Heart right ventricle (tissue), 16 donors: Measurements from ENCODE around the gene ABCD4. TPM values are rescaled to one million over a fixed set of nuclear protein-coding genes. Genes with fewer than 3 reads are reported as not detected.

Source experiments
- ATAC-seq, 8 donors: fragments of 200-7000 bp; cut with Tn5 transposase; one replicate each; pipeline ENCODE4 v1.9.1; 2020; ENCODE audit warnings: mild to moderate bottlenecking in 8 of 8, moderate library complexity in 8 of 8, moderate number of reproducible peaks in 1 of 8
- DNase-seq, 2 donors: peaks; one replicate each; pipeline ENCODE4 v3.0.0-alpha.2; 2020
- H3K27ac ChIP-seq, 10 donors: fragments of 200-600 bp; sonication (generic) in 2 of 10; one replicate each; pipeline versions ENCODE4 v1.5.0 to v1.8.0; 2020 to 2022; ENCODE audit warnings: mild to moderate bottlenecking in 3 of 10
- H3K27me3 ChIP-seq, 7 donors: fragments of 200-600 bp; one replicate each; pipeline ENCODE4 v1.8.0; 2021 to 2022; ENCODE audit warnings: mild to moderate bottlenecking in 2 of 7
- H3K36me3 ChIP-seq, 9 donors: fragments of 200-600 bp; sonication (generic) in 1 of 9; one replicate each; pipeline versions ENCODE4 v1.5.0 to v1.8.0; 2020 to 2022; ENCODE audit warnings: mild to moderate bottlenecking in 2 of 9
- H3K4me1 ChIP-seq, 9 donors: fragments of 200-600 bp; sonication (generic) in 1 of 9; one replicate each; pipeline versions ENCODE4 v1.5.0 to v1.8.0; 2020 to 2022; ENCODE audit warnings: mild to moderate bottlenecking in 4 of 9
- H3K4me3 ChIP-seq, 10 donors: fragments of 200-600 bp; sonication (generic) in 2 of 10; one replicate each; pipeline versions ENCODE4 v1.5.0 to v1.8.0; 2020 to 2022; ENCODE audit warnings: mild to moderate bottlenecking in 7 of 10, moderate library complexity in 2 of 10
- H3K9me3 ChIP-seq, 11 donors: fragments of 200-600 bp in 10 of 11; sonication (generic) in 2 of 11; one replicate each; pipeline versions ENCODE4 v1.5.0 to v1.8.0; 2013 to 2022; ENCODE audit warnings: mild to moderate bottlenecking in 2 of 11, control low read depth in 1 of 11, moderate library complexity in 1 of 11
- WGBS, 2 donors: extraction: QIAGEN DNeasy Blood & Tissue Kit; methylation state at CpG; one replicate each; pipeline ENCODE4 v1.1.7; 2013; ENCODE audit warnings: inconsistent platforms in 1 of 2; 5-methylcytosine and 5-hydroxymethylcytosine counted together
- intact Hi-C, 10 donors: fragments of 100-400 bp; cut with DNase I; formaldehyde crosslinking; loops; one replicate each; pipeline versions ENCODE4 v1.11.1 to v1.14.2; 2022
- polyA plus RNA-seq, 2 donors: library from polyadenylated mRNA; stranded (reverse); fragments of 200-250 nt; gene quantifications; one replicate each; pipeline ENCODE4 v1.2.3, GENCODE V29; 2013
- total RNA-seq, 10 donors: library from RNA; stranded (reverse); fragmentation: NEBNext Ultra II Directional in 3 of 10; extraction: Animal tissue kit (Norgen Biotek cat#: 25700) in 3 of 10; gene quantifications; one replicate each; pipeline versions ENCODE4 v1.2.1 to v1.2.4, GENCODE V29; 2021 to 2023
- TF ChIP-seq, protein P1 (sequence below), 9 donors: fragments of 200-600 bp; sonication (generic) in 2 of 9; IDR thresholded peaks; one replicate each; pipeline versions ENCODE4 v1.5.0 to v1.8.0; 2021 to 2022; ENCODE audit warnings: antibody characterized with exemption in 9 of 9, mild to moderate bottlenecking in 5 of 9, moderate library complexity in 1 of 9
- donor health status: Arrhythmogenic right ventricular cardiomyopathy.
- donor health status: ischemic (EF 13 %, LVEDD 7.1; RV severe dilation, severe dysfunction).
- donor health status: healthy with polysubstance abuse.
- donor health status: DM: no; HTN: yes; CAD: no.
- donor health status: DM: no; HTN: no; CAD: no.
- donor health status: ischemic (EF 25% LVEDD 6.9; RV normal size, moderate dysfunction).
- donor health status: ischemic (EF 25% LVEDD 5.7; RV mildly dilated, moderate dysfunction).
- donor health status: healthy.
- donor health status: DM: yes; HTN: yes; CAD: no.
- donor health status: Ischemic cardiomyopathy.
- donor health status: ischemic (EF 35%, LVEDD 5.7; RV mildly dilated, moderate dysfunction).
- donor health status: nonischemic (EF 11% LVEDD 7.7; RV severe dilation, severe dysfunction).
- donor health status: DM: yes; HTN: yes; CAD: no.
- donor health status: PGD.
- donor health status: ischemic (EF 29% LVEDD 5.4; RV normal size, mild dysfunction).
- donor health status: nonischemic (EF 23%, LVEDD 6.1; RV moderate dilation, normal function).

Gene ABCD4
- total and polyA plus RNA-seq, 12 donors = 17.8 to 76.4 (median 22.0) TPM

DNA sequence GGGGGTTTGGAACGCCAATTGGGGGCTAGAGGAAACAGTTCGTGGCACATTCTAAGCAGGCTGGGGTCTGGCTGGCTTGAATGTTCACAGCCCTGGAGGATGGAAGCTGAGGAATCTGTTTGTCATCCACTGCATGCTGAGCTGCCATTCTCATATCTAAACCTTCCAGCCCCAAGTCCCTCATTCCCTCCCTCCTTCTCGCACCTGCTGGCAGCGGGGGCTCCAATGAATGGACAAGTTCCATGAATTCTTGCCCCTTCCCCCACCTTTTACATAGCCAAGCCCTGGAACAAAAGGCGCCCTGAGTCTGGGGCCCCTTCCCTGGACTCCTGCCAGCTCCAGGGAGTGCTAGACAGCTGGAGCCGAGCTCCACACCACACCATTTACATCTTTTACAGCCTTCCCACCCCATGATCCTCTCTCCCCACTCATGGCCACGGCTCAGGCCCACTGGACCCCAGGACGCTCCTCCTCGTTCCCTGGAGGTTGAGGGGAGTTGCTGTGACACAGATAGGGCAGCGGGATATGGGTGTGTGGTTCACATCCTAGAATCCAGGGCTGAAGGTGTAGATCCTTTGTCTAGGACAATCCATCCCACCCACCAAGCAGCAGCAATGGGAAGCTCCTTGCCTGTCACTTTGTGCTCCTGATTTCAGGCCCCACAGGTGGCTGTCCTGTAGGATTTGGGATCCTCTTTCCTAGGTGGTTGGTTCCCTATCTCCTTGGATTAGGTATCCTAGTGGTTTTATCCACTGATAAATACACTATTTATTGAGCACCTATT, 23.8 kb upstream of the ABCD4 start:
- peaks cover 0 to 18% (median 9%) of the 10 kb centered on the region in 7 donors for H3K27me3 ChIP-seq
- 14 to 21% methylated on average over 10 of the region's 10 CpGs for WGBS, 2 donors
- no peak overlapping the region for H3K27ac ChIP-seq
- no peaks in the 10 kb centered on the region for H3K4me1 ChIP-seq
- H3K4me3 ChIP-seq = no peak overlapping the region
- no peaks in the 10 kb centered on the region for H3K36me3 ChIP-seq
- intact Hi-C loops = no loop called here
- no peaks in the 10 kb centered on the region for H3K9me3 ChIP-seq
- DNase-seq (no peak), ATAC-seq (no peak)
- TF ChIP-seq, protein P1, sequence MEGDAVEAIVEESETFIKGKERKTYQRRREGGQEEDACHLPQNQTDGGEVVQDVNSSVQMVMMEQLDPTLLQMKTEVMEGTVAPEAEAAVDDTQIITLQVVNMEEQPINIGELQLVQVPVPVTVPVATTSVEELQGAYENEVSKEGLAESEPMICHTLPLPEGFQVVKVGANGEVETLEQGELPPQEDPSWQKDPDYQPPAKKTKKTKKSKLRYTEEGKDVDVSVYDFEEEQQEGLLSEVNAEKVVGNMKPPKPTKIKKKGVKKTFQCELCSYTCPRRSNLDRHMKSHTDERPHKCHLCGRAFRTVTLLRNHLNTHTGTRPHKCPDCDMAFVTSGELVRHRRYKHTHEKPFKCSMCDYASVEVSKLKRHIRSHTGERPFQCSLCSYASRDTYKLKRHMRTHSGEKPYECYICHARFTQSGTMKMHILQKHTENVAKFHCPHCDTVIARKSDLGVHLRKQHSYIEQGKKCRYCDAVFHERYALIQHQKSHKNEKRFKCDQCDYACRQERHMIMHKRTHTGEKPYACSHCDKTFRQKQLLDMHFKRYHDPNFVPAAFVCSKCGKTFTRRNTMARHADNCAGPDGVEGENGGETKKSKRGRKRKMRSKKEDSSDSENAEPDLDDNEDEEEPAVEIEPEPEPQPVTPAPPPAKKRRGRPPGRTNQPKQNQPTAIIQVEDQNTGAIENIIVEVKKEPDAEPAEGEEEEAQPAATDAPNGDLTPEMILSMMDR (IDR thresholded peaks at IDR 0.05) = no peak

- 80 to 84% methylated on average over 3 of the region's 3 CpGs for WGBS, 2 donors
- H3K4me1 ChIP-seq = no peaks in the 10 kb centered on the region
- ATAC-seq (no peak), DNase-seq (no peak)
- H3K9me3 ChIP-seq = no peaks in the 10 kb centered on the region
- H3K4me3 ChIP-seq = no peak overlapping the region
- no peak overlapping the region for H3K27ac ChIP-seq
- H3K36me3 ChIP-seq = no peaks in the 10 kb centered on the region
- intact Hi-C loops = no loop called here
- peaks cover 0 to 18% (median 9%) of the 10 kb centered on the region in 7 donors for H3K27me3 ChIP-seq
- TF ChIP-seq, protein P1 (IDR thresholded peaks at IDR 0.05) = no peak
Observed at GRCh38 chr14:74325446-74325845, 22.7 kb upstream of the ABCD4 start.

GRCh38 chr14:74324931-74325361, 22.2 kb upstream of the ABCD4 start:
- TF ChIP-seq, protein P1 (IDR thresholded peaks at IDR 0.05) = peak in 8 of 9 donors; percentile 26 to 63 (median 52)
- intact Hi-C loops = no loop called here

DNA sequence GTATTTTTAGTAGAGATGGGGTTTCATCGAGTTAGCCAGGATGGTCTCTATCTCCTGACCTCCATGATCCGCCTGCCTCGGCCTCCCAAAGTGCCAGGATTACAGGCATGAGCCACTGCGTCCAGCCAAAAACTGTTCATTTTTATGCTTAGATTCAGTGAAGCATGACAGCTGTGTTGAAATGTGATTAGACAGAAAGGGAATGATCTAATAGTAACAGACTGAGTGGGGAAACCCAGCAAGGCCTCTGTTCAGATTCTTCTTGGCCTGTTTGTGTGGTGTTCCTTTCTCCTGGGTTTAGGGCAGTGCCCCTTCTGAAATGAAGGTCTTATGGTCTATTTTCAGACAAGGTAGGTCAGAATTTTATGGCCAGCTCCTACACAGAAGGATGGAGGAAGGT, 11.8 kb upstream of the ABCD4 start:
- intact Hi-C loops = no loop called here
- H3K36me3 ChIP-seq = no peaks in the 10 kb centered on the region
- 69 to 84% methylated on average over 4 of the region's 4 CpGs for WGBS, 2 donors
- no peak overlapping the region for H3K27ac ChIP-seq
- DNase-seq = no peak
- TF ChIP-seq, protein P1 (IDR thresholded peaks at IDR 0.05) = no peak
- no peak overlapping the region for H3K4me3 ChIP-seq
- no peaks in the 10 kb centered on the region for H3K27me3 ChIP-seq
- H3K4me1 ChIP-seq = no peaks in the 10 kb centered on the region
- no peaks in the 10 kb centered on the region for H3K9me3 ChIP-seq
- no peak for ATAC-seq

More at GRCh38 chr14:74324931-74325361, 22.2 kb upstream of the ABCD4 start:
- 68 to 74% methylated on average over 3 of the region's 3 CpGs for WGBS, 2 donors
- H3K36me3 ChIP-seq = no peaks in the 10 kb centered on the region
- H3K27me3 ChIP-seq = peaks cover 0 to 18% (median 9%) of the 10 kb centered on the region in 7 donors
- no peak overlapping the region for H3K27ac ChIP-seq
- H3K9me3 ChIP-seq = no peaks in the 10 kb centered on the region
- ATAC-seq = no peak
- no peaks in the 10 kb centered on the region for H3K4me1 ChIP-seq
- no peak for DNase-seq
- no peak overlapping the region for H3K4me3 ChIP-seq
